HG02970 (cell line): ENCODE measurements around the gene MT1H.

ENCODE experiments used
- ATAC-seq: cut with Tn5 transposase; IDR thresholded peaks from one replicate; pipeline ENCODE4 v1.9.1; 2021; ENCODE audit warnings: mild to moderate bottlenecking, moderate library complexity, moderate number of reproducible peaks; ENCODE audit not compliant: unreplicated experiment, low FRiP score

MT1H gene

DNA sequence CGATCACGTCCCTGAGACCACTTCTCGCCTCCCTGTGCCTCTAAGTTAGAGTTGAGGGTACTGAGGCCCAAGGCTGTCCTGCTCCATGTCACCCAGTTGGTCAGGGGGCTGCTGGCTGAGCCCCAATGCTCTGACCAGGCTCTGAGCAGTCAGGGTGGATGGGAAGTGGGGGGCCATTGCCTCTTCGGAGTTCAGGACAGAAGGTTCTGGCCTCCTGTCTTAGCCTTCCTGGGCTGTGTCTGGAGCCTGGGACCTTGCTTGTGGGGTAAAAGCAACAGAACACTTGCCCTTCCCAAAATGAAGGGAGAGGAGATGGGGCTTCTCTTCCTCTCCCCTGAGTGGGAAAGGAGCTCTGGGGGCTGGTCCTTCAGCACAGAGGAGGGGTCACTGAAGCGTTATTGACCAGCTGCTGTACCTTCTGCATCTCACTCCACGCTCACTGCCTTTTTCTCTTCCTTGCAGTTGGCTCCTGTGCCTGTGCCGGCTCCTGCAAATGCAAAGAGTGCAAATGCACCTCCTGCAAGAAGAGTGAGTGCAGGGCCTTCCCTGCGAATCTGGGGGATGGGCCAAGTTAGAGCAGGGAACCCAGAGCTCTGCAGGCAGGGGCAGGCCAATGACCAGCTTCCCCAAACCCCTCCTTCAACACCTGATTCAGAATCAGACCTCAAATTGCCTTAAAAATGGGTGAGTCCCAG is 13.2 kb downstream of the MT1H start:
- no peak for ATAC-seq

DNA sequence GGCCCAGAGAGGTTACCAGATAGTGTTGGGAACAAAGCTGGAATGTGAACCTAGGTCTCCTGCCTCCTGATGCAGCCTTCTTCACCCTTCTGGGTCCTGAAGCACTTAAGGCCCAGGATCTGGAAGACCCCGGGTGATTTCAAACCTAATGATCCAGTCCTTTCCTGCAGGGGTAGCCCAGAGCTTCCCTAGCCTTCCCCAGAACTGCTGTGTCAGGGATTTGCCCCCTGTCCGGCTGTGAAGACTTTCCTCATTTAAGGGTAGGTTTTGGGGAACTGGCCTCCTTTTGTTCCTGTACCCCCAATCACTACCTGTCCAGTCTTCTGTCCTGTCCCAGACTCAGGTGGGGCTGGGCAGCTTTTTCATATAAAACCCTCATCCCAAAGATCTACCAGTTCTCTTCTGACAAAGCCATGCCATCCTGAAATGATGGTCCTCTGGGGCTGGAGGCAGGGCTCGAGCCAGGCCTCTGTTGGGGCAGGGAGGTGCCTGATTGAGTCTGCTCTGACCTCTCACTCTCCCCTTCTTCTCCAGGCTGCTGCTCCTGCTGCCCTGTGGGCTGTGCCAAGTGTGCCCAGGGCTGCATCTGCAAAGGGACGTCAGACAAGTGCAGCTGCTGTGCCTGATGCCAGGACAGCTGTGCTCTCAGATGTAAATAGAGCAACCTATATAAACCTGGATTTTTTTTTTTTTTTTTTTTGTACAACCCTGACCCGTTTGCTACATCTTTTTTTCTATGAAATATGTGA is 14.0 kb downstream of the MT1H start:
- no peak for ATAC-seq

- no peak for ATAC-seq
These were observed 14.8 kb downstream of the MT1H start for GRCh38 chr16:56684256-56684925.

- ATAC-seq: no peak
These were observed 15.4 kb downstream of the MT1H start for GRCh38 chr16:56684926-56685590.

DNA sequence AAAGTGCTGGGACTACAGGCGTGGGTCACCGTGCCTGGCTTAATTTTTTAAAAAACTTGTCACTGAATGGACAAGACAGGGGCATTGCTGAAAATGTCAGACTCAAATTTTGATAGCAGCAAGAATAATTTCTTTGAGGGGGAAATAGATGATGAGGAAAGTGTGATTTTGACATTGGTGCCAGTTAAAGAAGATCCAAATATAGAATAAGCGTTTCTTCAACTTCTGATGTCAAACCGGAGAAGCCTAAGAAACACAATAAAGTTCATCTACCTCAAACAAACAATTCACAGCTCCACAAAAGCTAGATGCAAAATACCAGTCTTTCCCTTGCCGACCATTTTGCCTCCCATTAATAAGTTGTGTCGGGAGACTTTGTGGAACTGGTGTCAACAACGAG is 17.1 kb downstream of the MT1H start:
- ATAC-seq: no peak

GRCh38 chr16:56688762-56689161 is 19.1 kb downstream of the MT1H start:
- ATAC-seq: no peak

DNA sequence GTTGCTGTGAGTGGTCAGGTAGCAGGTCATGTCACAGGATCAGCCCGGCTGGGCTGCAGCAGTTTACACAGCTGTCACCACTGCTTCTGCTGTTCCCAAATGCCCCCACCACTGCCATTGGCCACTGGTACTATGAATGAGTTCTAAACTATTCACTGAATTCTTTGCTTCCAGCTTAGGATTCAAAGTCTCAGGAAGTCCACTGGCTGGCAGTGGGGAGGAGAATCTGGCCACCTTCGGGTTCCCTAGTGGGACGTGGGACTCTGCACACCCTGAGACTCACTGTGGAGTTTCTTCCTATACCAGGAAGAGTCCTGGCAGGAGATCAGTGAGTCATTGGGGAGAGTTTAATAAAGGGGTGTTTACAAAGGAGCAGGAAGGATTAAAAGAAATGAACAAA is 19.6 kb downstream of the MT1H start:
- no peak for ATAC-seq

GRCh38 chr16:56690420-56691122 is 21.0 kb downstream of the MT1H start:
- no peak for ATAC-seq

GRCh38 chr16:56691885-56692284 is 22.3 kb downstream of the MT1H start:
- ATAC-seq: no peak

DNA sequence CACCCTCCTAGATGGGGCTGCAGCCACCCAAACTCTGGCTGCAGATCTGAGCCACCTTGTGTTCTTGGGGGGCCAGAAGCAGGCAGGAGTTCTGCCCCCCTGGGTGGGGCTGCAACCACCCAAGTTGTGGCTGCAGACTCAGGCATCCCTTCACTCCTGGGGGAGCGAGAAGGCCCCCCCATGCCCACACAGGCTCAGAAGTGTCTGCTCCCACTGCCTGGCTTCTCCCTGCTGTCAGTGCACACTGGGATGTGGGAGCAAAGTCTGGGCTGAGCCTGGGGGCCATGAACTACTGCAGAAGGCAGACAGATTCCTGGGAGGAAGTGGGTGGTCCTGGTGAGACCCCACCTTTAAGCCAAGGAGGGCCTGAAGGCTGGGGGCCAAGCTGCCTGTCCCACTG is 25.6 kb downstream of the MT1H start:
- no peak for ATAC-seq

DNA sequence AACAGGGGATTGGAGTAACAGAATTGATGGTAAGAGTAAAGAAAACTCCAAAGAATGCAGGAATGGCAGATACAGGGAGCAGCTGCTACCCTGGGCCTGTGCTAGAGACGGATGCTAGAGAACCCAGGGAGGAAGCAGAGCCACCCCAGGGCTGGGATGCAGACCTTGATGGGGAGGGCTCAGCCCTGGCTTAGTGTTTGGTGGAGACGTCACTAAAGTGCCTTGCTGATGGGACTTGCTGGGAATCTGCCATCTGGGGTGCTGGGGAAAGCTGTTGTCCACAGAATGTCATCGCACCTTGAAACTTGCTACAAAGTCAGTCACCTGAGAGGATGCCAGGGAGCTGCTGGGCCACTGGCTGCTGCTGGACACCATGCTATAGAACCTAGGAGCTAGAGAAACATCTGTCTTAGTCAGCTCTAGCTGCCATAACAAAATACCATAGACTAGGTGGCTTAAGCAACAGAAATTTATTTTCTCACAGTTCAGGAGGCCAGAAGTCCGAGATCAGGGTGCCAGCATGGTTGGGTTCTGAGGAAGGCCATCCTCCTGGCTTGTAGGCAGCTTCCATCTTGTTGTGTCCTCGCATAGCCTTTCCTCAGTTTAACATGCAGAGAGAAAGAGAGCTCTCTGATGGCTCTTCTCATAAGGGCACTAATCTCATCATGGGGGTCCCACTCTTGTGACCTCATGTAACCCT is 28.0 kb downstream of the MT1H start:
- ATAC-seq: no peak

DNA sequence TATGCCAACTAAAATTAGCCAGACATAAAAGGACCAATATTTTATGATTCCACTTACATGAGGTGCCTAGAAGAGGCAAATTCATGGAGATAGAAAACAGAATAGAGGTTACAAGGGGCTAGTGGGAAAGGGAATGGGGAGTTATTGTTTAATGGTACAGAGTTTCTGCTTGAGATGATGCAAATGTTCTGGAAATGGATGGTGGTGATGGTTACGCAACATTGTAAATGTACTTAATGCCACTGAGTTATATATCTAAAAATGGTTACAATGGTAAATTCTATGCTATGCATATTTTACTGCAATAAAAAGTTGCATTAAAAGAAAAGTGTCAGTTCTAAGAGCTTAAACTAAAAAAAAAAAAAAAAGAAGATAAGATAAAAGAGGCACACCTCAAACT is 30.6 kb downstream of the MT1H start:
- no peak for ATAC-seq

DNA sequence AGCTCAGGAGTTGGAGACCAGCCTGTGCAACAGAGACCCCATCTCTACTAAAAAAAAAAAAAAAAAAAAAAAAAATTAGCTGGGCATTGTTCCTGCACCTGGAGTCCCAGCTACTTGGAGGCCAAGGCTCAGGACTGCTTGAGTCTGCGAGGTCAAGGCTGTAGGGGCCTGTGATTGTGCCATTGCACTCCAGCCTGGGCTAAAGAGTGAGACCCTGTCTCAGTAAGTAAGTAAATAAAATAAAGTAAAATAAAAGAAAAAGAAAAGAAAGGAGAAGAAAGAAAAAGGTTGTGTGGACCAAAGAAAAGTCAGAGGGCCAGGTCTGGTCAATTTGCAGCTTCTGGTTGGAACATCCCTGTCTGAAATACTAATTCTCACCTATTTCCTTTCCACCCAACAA is 31.0 kb downstream of the MT1H start:
- ATAC-seq: no peak

- no peak for ATAC-seq
These were observed 31.9 kb downstream of the MT1H start for GRCh38 chr16:56701534-56701933.

DNA sequence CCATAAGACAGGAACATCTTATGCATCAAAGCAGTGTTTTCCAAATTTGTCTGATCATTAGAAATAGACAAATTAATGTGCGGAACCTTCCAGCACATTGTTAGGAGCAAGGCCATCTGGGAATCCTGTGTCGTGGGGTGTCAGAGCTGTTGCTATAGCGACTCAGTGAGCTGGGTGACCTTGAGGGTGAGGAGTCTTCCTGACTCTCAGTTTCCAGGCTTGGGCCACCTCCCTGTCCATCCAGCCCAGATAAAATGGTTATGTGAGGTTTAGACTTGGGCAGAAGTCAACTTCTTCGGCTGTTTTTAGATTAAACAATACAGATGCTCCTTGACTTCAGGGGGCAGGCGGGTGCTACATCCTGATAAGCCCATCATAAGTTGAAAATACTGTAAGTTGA is 33.2 kb downstream of the MT1H start:
- ATAC-seq: no peak

DNA sequence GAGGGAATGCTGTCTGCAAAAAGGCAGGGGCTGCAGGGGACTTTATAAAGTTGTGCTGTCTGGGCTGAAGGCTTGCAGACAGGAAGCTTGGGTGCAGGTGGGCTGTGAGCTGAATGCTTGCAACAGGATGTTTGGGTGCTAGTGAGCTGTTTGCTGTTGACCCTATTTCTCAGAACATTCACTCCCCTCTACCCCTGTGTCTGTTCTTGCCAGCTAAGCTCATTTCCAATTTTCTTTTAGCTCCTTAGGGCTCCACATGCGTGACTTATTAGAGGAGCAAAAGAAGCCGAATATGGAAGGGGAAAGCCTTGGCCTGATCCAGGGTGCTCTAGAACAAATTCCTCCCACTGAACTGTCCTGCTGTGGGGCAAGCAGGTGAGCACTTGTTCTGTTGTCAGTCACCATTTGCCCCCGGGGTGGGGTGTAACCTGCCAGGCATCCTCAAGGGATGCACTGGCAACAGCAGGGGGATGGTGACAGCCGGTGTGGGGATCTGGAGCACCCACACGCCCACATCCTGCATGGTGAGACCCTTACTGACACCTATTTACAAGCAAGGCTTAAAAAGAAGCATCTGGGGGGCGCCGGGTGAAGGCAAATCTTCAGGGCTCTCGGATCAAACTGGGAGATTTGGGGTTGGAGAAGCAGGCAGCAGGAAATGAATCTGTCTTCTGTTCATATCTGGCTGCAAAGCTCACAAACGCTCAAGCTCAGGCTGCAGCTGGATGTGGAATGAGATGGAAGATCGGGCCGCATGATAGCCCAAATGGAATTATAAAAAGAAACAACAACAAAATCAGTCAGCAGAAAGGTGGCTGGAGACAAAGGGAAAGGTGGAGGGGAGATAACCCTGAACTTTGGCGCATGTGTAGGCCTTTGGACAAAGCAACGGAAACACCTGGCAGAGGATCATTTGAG is 39.2 kb downstream of the MT1H start:
- ATAC-seq: no peak

DNA sequence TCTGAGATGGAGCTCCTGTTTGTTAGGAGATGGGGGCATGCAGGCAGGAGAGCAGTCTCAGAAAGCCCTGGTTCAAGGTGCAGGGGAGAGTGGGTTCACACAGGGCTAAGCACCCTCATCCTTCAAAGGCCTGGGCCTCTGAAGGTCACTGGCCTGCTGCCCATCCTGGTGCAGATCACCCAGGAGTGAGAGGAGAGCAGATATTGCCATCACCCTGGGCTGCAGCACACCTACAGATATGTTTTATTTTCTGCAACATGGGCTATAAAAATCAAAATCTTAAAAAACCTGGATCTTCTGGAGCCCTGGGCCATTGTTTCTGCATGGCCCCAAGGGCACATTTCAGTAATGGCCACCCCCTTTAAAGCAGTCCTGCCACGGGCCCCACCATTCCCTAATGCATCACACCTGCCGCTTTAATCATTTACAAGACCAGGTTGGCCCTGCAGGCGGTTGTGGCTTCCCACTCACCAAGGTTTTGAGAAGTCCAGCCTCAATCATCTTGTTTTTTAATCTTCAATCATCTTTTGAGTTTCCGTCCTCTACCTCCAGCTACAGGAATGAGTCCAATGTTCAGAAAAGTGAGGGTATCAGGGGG is 39.9 kb downstream of the MT1H start:
- ATAC-seq: no peak

DNA sequence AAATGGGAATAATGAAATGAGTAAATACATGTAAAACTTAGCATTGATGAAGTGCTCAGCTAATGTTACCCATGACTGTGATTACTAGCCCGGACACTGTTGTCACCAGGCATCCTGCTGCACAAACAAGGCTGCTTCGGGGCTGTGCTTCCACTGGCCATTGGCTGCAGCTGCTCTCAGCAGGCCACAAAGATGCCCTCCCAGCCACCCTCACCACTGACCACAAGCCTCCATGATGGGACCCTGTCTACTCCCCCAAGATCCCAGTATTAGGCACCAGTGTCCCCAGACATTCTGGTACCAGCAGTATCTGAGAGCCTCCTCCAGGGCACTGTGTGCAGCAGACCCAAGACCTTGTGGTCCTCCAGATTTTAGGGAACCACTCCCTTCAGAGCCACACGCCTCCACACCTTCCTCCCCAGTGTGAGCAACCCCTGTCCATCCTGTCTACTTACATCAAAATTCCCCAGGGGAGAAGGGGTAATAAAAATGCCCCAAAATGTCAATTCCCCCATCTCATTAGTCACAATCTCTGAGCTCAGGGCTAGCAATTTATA is 40.6 kb downstream of the MT1H start:
- ATAC-seq: no peak
